IPS-15b (cell line): Measurements from ENCODE around the gene VAV1.
A peak's percentile ranks its signal among the peaks of the same experiment; 100 is the strongest.
"Not testable (repeated sequence)": the region's sequence is repeated elsewhere in the genome, so short reads cannot be mapped to it uniquely, and the experiment has no call there.

Experiments used
- H3K27me3 ChIP-seq: one replicate; pipeline ENCODE4 v1.6.1; 2013; ENCODE audit warnings: low read length; ENCODE audit not compliant: control insufficient read depth, insufficient read depth
- H3K36me3 ChIP-seq: one replicate; pipeline ENCODE4 v1.6.1; 2013; ENCODE audit warnings: low read length; ENCODE audit not compliant: control insufficient read depth, insufficient read depth
- H3K4me1 ChIP-seq: one replicate; pipeline ENCODE4 v1.6.1; 2013; ENCODE audit warnings: mild to moderate bottlenecking, low read length; ENCODE audit not compliant: control insufficient read depth, insufficient read depth
- H3K4me3 ChIP-seq: one replicate; pipeline ENCODE4 v1.5.1; 2013; ENCODE audit warnings: low read depth, low read length
- H3K9ac ChIP-seq: one replicate; pipeline ENCODE4 v1.6.1; 2013; ENCODE audit warnings: low read depth, mild to moderate bottlenecking, low read length
- H3K9me3 ChIP-seq: one replicate; pipeline ENCODE4 v1.6.1; 2013; ENCODE audit warnings: mild to moderate bottlenecking, low read length; ENCODE audit not compliant: control insufficient read depth, insufficient read depth

The VAV1 gene

DNA sequence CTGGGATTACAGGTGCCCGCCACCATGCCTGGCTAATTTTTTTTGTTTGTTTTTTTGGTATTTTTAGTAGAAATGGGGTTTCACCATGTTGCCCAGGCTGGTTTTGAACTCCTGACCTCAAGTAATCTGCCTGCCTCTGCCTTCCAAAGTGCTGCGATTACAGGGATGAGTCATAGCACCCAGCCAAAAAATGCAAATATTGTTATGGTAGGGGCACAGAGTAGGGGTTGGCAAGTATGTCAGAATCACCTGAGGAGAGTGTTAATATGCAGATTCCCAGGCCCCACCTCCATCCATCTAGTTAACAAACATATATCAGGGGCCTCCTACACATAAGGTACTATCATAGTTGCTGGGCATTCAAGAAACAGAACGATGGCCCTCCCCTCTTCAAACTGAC lies 44.7 kb downstream of the VAV1 start:
- Histone ChIP-seq H3K36me3 (no peaks in the 10 kb centered on the region), H3K27me3 (no peaks in the 10 kb centered on the region), H3K4me1 (no peaks in the 10 kb centered on the region), H3K4me3 (no peak overlapping the region), H3K9ac (no peak overlapping the region), H3K9me3 (no peaks in the 10 kb centered on the region)

DNA sequence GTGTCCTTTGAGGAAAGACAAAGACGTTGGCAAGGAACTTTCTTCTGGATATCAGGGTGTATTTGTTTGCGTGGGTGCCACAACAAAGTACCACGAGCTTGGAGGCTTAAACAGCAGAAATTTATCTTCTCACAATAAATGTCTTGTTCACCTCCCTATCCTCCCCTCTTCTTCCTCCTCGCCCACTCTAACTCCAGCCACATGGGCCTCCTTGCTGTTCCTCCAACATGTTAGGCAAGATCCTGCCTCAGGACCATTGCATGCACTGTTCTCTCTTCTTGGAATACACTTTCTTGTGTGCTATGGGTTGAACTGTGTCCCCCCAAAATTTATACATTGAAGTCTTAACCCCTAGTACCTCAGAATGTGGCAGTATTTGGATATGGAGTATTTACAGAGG lies 45.7 kb downstream of the VAV1 start:
- H3K4me3 ChIP-seq: no peak overlapping the region
- H3K4me1 ChIP-seq: no peaks in the 10 kb centered on the region
- no peaks in the 10 kb centered on the region for H3K9me3 ChIP-seq
- no peaks in the 10 kb centered on the region for H3K36me3 ChIP-seq
- H3K27me3 ChIP-seq: no peaks in the 10 kb centered on the region
- no peak overlapping the region for H3K9ac ChIP-seq

DNA sequence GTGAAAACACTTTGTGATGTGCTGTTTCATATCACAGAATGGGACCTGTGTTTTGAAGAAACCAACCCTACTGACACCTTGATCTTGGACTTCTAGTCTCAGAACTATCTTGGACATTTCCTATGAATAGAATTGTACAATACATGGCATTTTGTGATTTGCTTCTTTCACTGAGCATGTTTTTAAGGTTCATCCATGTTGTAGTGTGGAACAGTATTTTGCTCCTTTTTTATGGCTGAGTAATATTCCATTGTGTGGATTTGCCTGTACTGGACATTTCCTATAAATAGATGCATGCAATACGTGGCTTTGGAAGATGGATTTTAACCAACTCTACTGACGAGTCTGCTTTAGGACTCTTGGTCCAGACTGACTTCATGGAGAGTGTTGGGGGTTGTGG lies 46.8 kb downstream of the VAV1 start:
- Histone ChIP-seq H3K27me3 (no peaks in the 10 kb centered on the region), H3K4me1 (no peaks in the 10 kb centered on the region), H3K36me3 (no peaks in the 10 kb centered on the region), H3K9ac (no peak overlapping the region), H3K9me3 (no peaks in the 10 kb centered on the region), H3K4me3 (no peak overlapping the region)

DNA sequence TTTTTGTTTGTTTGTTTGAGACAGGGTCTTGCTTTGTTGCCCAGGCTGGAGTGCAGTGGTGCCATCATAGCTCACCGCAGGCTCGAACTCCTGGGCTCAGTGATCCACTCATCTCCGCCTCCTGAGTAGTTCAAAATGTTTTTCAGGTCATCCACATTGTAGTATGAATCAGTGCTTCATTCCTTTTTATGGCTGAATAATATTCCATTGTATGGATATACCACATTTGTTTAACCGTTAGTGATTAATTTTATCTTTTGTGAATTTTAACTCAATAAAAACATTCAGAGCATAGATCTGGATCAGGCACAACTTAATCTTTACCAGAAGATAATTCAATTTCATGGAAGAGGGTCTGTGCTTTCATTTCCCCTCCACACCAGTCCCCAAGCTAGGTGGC lies 47.7 kb downstream of the VAV1 start:
- no peak overlapping the region for H3K4me3 ChIP-seq
- H3K4me1 ChIP-seq: no peaks in the 10 kb centered on the region
- H3K27me3 ChIP-seq: no peaks in the 10 kb centered on the region
- no peak overlapping the region for H3K9ac ChIP-seq
- H3K36me3 ChIP-seq: no peaks in the 10 kb centered on the region
- H3K9me3 ChIP-seq: no peaks in the 10 kb centered on the region

DNA sequence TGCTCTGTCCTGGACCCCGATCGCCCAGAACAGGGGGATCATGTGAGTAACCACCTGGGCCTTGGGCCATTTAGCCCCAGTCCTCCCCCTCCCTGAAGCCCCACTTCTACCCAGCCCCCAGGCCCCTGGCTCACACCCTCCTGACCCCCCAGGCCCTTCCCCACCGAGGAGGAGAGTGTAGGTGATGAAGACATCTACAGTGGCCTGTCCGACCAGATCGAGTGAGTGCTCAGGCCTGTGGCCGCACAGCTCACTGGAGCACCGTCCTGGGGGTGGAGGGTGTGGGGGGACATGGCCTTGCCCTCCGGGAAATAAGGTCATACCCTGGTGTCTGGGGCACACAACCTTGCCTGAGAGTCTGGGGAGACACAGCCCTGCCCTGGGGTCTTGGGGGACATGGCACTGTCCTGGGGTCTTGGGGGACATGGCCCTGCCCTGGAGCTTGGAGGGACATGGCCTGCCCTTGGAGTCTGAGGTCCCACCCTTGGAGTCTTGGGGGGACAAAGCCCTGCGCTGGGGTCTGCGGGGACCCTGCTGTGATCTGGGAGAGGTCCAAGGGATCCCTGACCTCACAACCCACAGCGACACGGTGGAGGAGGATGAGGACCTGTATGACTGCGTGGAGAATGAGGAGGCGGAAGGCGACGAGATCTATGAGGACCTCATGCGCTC lies 49.3 kb downstream of the VAV1 start:
- Histone ChIP-seq H3K36me3 (no peaks in the 10 kb centered on the region), H3K9ac (no peak overlapping the region), H3K4me3 (no peak overlapping the region), H3K4me1 (no peaks in the 10 kb centered on the region), H3K9me3 (no peaks in the 10 kb centered on the region), H3K27me3 (no peaks in the 10 kb centered on the region)

DNA sequence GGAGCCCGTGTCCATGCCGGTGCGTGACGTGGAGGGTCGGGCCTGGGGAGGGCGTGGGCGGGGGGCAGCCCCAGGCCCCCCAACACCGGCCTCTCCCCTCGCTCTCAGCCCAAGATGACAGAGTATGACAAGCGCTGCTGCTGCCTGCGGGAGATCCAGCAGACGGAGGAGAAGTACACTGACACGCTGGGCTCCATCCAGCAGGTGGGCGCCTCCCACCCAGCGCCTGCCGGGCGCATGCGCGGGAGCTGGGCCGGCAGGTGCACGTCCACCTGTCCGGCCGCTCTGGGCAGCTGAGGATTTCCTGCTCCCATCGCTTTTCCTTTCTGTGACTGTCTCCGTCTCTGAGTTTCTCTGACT lies 49.8 kb downstream of the VAV1 start:
- H3K4me3 ChIP-seq: no peak overlapping the region
- H3K36me3 ChIP-seq: no peaks in the 10 kb centered on the region
- H3K4me1 ChIP-seq: no peaks in the 10 kb centered on the region
- no peak overlapping the region for H3K9ac ChIP-seq
- H3K9me3 ChIP-seq: no peaks in the 10 kb centered on the region
- H3K27me3 ChIP-seq: no peaks in the 10 kb centered on the region

DNA sequence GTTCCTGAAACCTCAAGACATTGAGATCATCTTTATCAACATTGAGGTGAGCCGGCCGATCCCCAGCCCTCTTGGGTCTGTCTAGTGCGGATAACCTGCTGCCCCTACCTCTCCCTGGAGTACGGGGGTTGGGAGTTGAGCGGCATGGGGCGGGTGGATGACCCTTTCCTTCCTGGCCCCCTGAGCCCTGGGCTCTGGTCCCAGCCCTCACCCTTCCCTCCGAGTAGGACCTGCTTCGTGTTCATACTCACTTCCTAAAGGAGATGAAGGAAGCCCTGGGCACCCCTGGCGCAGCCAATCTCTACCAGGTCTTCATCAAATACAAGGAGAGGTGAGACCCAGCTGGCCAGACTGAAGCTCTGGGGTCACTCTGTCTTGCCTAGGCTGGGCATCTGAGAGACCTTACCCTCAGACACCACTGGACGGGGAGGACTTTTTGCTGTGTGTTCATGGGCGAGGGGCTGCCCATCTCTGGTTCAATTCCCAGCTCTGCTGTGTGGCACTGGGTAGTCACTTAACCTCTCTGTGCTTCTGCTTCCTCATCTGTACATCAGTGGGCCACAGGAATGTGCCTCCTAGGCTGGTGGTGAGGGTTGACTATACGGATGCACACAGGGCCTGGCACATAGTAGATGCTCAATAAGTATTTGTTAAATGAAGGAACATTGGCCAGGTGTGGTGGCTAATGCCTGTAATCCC lies 52.7 kb downstream of the VAV1 start:
- Histone ChIP-seq H3K9ac (no peak overlapping the region), H3K4me1 (no peaks in the 10 kb centered on the region), H3K4me3 (no peak overlapping the region), H3K9me3 (no peaks in the 10 kb centered on the region), H3K27me3 (no peaks in the 10 kb centered on the region), H3K36me3 (no peaks in the 10 kb centered on the region)

DNA sequence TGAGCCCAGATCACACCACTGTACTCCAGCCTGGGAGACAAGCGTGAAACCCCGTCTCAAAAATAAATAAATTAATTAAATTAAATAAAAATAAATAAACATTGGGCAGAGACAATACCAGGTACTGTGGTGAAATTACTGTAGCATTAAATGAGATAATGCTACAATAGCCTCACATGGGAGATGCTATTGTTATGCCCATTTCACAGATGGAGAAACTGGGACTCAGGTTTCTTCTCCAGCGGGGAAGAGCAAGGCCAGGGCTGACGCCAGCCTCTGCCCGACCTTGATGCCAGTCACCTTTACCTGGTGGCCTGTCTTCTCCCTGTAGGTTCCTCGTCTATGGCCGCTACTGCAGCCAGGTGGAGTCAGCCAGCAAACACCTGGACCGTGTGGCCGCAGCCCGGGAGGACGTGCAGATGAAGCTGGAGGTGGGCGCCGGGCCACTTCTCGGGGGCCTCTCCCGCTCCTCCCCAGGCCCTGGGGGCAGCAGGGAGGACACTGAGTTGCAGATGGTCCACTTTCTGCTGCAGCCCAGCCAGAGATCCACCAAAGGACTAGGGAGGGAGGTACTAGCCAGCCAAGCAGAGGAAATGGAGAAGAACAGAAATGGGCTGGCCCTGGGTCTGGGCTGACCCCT lies 53.9 kb downstream of the VAV1 start:
- Histone ChIP-seq H3K4me3 (no peak overlapping the region), H3K36me3 (no peaks in the 10 kb centered on the region), H3K9me3 (no peaks in the 10 kb centered on the region), H3K9ac (no peak overlapping the region), H3K4me1 (no peaks in the 10 kb centered on the region), H3K27me3 (no peaks in the 10 kb centered on the region)

DNA sequence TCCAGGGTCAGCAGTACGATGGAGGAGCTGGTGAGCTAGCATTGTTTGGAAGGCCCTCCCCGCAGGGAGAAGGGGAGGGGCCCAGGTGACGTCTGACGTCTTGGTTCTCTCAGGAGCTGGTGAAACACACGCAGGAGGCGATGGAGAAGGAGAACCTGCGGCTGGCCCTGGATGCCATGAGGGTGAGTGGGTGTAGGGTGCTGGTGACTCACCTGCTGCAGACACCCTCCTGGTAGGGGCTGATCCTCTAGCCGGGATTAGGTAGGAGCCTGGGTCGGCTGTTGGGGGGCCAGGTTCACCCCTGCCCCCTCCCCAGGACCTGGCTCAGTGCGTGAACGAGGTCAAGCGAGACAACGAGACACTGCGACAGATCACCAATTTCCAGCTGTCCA lies 55.8 kb downstream of the VAV1 start:
- no peaks in the 10 kb centered on the region for H3K27me3 ChIP-seq
- no peak overlapping the region for H3K9ac ChIP-seq
- no peaks in the 10 kb centered on the region for H3K36me3 ChIP-seq
- peak overlapping the region; percentile 59 for H3K4me3 ChIP-seq
- no peaks in the 10 kb centered on the region for H3K4me1 ChIP-seq
- H3K9me3 ChIP-seq: no peaks in the 10 kb centered on the region

DNA sequence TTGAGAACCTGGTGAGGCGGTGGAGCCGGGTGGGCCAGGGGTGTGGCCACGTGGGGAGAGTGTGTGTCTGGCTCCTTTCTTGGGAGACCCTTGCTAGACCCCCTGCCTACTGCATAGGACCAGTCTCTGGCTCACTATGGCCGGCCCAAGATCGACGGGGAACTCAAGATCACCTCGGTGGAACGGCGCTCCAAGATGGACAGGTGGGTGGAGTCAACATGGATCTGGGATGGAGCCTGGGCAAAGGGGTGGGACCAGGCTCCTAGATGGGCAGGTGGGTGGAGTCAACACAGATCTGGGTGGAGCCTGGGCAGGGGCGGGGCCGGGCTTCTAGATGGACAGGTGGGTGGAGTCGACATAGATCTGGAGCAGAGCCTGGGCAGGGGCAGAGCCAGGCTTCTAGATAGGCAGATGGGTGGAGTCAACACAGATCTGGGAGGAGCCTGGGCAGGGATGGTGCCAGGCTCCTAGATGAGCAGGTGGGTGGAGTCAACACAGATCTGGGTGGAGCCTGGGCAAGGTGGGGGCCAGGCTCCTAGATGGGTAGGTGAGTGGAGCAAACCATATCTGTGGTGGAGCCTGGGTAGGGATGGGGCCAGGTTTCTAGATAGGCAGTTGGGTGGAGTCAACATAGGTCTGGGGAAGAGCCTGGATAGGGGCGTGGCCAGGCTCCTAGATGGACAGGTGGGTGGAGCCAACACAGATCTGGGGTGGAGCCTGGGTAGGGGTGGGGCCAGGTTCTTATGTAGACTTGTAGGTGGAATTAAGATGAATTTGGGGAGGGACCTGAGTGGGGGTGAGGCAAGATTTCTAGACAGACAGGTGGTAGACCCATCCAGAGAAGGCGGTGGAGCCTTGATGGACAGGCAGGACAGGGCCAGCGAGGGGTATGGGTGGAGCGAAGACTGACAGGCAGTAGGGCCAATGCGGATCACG lies 56.5 kb downstream of the VAV1 start:
- H3K9me3 ChIP-seq: no peaks in the 10 kb centered on the region
- no peaks in the 10 kb centered on the region for H3K4me1 ChIP-seq
- H3K27me3 ChIP-seq: no peaks in the 10 kb centered on the region
- H3K36me3 ChIP-seq: no peaks in the 10 kb centered on the region
- H3K9ac ChIP-seq: no peak overlapping the region
- peak overlapping the region; percentile 59 for H3K4me3 ChIP-seq

DNA sequence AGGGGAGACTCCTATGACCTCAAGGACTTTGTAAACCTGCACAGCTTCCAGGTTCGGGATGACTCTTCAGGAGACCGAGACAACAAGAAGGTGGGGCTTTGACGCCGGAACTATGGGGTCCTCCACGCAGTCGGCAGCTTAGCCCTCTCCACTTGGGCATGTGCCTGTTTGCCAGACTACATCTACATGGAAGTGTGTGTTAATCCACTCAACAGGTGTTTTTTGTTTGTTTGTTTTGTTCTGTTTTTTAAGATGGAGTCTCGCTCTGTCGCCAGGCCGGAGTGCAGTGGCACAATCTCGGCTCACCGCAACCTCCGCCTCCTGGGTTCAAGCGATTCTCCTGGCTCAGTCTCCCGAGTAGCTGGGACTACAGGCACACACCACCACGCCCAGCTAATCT lies 57.3 kb downstream of the VAV1 start:
- H3K27me3 ChIP-seq, H3K9ac ChIP-seq, H3K9me3 ChIP-seq, H3K4me3 ChIP-seq, H3K36me3 ChIP-seq, H3K4me1 ChIP-seq: not testable (repeated sequence)
